ENCODE data around the gene RTEL1. TPM values are rescaled to one million over a fixed set of nuclear protein-coding genes. Genes with fewer than 3 reads are reported as not detected.

Gene RTEL1
- total and polyA plus RNA-seq, 9 of the 15 experiments (the other 6 are each of a cell fraction or from before 2014, with no cell fraction given), result 0.36 to 61.0 (median 17.9) TPM

- peak; percentile 68 for TF ChIP-seq ZFX (CRISPR knock-in tag; IDR thresholded peaks at IDR 0.05)
- TF ChIP-seq ZNF436 (CRISPR knock-in tag; IDR thresholded peaks at IDR 0.05), result no peak
- TF ChIP-seq NFE2 (IDR thresholded peaks at IDR 0.05; ENCODE audit: low read depth), result peak; percentile 66
- TF ChIP-seq ZNF76 (CRISPR knock-in tag; IDR thresholded peaks at IDR 0.05; ENCODE audit: borderline replicate concordance), result no peak
- no peak for TF ChIP-seq GATA2 (CRISPR knock-in tag; IDR thresholded peaks at IDR 0.05)
- TF ChIP-seq ZNF592 (IDR thresholded peaks at IDR 0.05), result peak; percentile 58; the same call in 1 of the 2 replicates
- TF ChIP-seq SMARCB1 (IDR thresholded peaks at IDR 0.05; ENCODE audit: insufficient read length, low read depth), result no peak
- TF ChIP-seq ZC3H11A (IDR thresholded peaks at IDR 0.05; ENCODE audit: low read depth, low read length), result peak; percentile 83; the same call in 1 of the 2 replicates
- peak; percentile 51; the same call in 1 of the 2 replicates for TF ChIP-seq ZBTB7A (IDR thresholded peaks at IDR 0.05; ENCODE audit: borderline replicate concordance, control insufficient read depth, low read depth, low read length)
- TF ChIP-seq BACH1 (tag; IDR thresholded peaks at IDR 0.05), result no peak
- TF ChIP-seq CGGBP1 (CRISPR knock-in tag; IDR thresholded peaks at IDR 0.05), result peak; percentile 25; the same call in 1 of the 2 replicates
- TF ChIP-seq NFATC3 (IDR thresholded peaks at IDR 0.05), result peak; percentile 71; the same call in 1 of the 2 replicates
- no peak for TF ChIP-seq CTCFL (IDR thresholded peaks at IDR 0.05; ENCODE audit: borderline replicate concordance, insufficient read depth, low read depth, low read length, poor library complexity, severe bottlenecking)
- TF ChIP-seq CBFB (CRISPR knock-in tag; IDR thresholded peaks at IDR 0.05), result no peak
- peak; percentile 52 for TF ChIP-seq RBFOX2 (IDR thresholded peaks at IDR 0.05; ENCODE audit: low read depth, low read length)
- TF ChIP-seq SOX6 (IDR thresholded peaks at IDR 0.05), result peak; percentile 72; the same call in 1 of the 2 replicates
- TF ChIP-seq GATAD2A (IDR thresholded peaks at IDR 0.05), result peak; percentile 68; the same call in 1 of the 2 replicates
- 0 out of 2 replicates have a peak, but pooled peaks have one; percentile 47 for TF ChIP-seq SREBF1 (IDR thresholded peaks at IDR 0.05; ENCODE audit: borderline replicate concordance, low read depth, low read length)
- peak; percentile 85 for TF ChIP-seq ZBTB43 (CRISPR knock-in tag; IDR thresholded peaks at IDR 0.05)
- no peak for TF ChIP-seq ZSCAN29 (IDR thresholded peaks at IDR 0.05)
- TF ChIP-seq FOXK1 (CRISPR knock-in tag; IDR thresholded peaks at IDR 0.05; ENCODE audit: borderline replicate concordance), result peak; percentile 61; the same call in 1 of the 2 replicates
Measured at GRCh38 chr20:63628246-63628975, 29.7 kb upstream of the RTEL1 start (continued).
